B cell (primary cell): ENCODE measurements around the gene LSM14A. TPM values are rescaled to one million over a fixed set of nuclear protein-coding genes. Genes with fewer than 3 reads are reported as not detected.

Experiments used
- ATAC-seq: fragments of 200-7000 bp; cut with Tn5 transposase; one replicate; pipeline ENCODE4 v1.10.0; 2021; ENCODE audit warnings: low read depth, mild to moderate bottlenecking, moderate number of reproducible peaks, moderate library complexity
- CTCF ChIA-PET: fragments of 350-600 bp; sonication (Branson Sonifier 250); formaldehyde crosslinking; loops from one replicate; lab custom pipeline; 2021; ENCODE audit warnings: antibody characterized with exemption, inconsistent platforms; lab: Charles Lee
- POLR2A ChIA-PET: fragments of 350-600 bp; sonication (Branson Sonifier 250); formaldehyde crosslinking; loops from one replicate; lab custom pipeline; 2021; ENCODE audit warnings: antibody characterized with exemption; lab: Charles Lee
- DNase-seq: peaks from one replicate; pipeline ENCODE4 v3.0.0; 2013
- H2AFZ ChIP-seq: 2 replicates; pipeline ENCODE4 v1.6.1; 2012; ENCODE audit warnings: mild to moderate bottlenecking, low read depth, low read length; ENCODE audit not compliant: insufficient read depth, poor library complexity, severe bottlenecking
- H3K27ac ChIP-seq, 2 donors: 1 replicate in 1 of 2; 2 replicates in 1 of 2; pipeline ENCODE4 v1.5.1; 2012 to 2013; ENCODE audit warnings: low read length in 2 of 2, mild to moderate bottlenecking in 2 of 2, moderate library complexity in 1 of 2
- H3K27me3 ChIP-seq, 4 experiments: fragments of 200-600 bp in 1 of 4; sonication (generic) in 1 of 4; replicated peaks in 1 of 4; 1 replicate in 2 of 4; 2 replicates in 2 of 4; pipeline versions ENCODE4 v1.6.1 to v1.7.0; 2013 to 2016; ENCODE audit warnings: low read length in 3 of 4, mild to moderate bottlenecking in 2 of 4, mixed read lengths in 1 of 4, moderate library complexity in 1 of 4; ENCODE audit not compliant: insufficient read depth in 4 of 4, control insufficient read depth in 3 of 4; ENCODE audit errors: control extremely low read depth in 1 of 4
- H3K36me3 ChIP-seq, 2 experiments: replicated peaks in 1 of 2; 1 replicate in 1 of 2; 2 replicates in 1 of 2; pipeline versions ENCODE4 v1.6.1 to v1.7.1; 2013; ENCODE audit warnings: low read length in 1 of 2; ENCODE audit not compliant: insufficient read depth in 2 of 2, control insufficient read depth in 1 of 2; ENCODE audit errors: control extremely low read depth in 1 of 2, extremely low read depth in 1 of 2
- H3K4me1 ChIP-seq, 2 donors: fragments of 200-600 bp in 1 of 2; sonication (generic) in 1 of 2; 1 replicate in 1 of 2; 2 replicates in 1 of 2; pipeline versions ENCODE4 v1.5.1 to v1.6.1; 2013 to 2017; ENCODE audit warnings: low read length in 2 of 2; ENCODE audit not compliant: control insufficient read depth in 2 of 2, insufficient read depth in 2 of 2
- H3K4me2 ChIP-seq: replicated peaks from 2 replicates; pipeline ENCODE3; 2012; ENCODE audit warnings: mild to moderate bottlenecking, low read depth, low read length; ENCODE audit not compliant: poor library complexity, severe bottlenecking
- H3K4me3 ChIP-seq, 5 experiments: fragments of 200-600 bp in 1 of 5; sonication (generic) in 1 of 5; 1 replicate in 3 of 5; 2 replicates in 2 of 5; pipeline versions ENCODE4 v1.5.1 to v1.7.0; 2011 to 2016; ENCODE audit warnings: low read length in 4 of 5, mild to moderate bottlenecking in 4 of 5, low read depth in 2 of 5, control low read depth in 1 of 5, moderate library complexity in 1 of 5; ENCODE audit not compliant: insufficient read depth in 1 of 5; ENCODE audit errors: control extremely low read depth in 1 of 5, extremely low read depth in 1 of 5
- H3K79me2 ChIP-seq: fragments of 200-600 bp; sonication (generic); one replicate; pipeline ENCODE4 v1.6.0; 2016; ENCODE audit warnings: low read length; ENCODE audit not compliant: control insufficient read depth, insufficient read depth
- H3K9ac ChIP-seq: fragments of 200-600 bp; sonication (generic); 2 replicates; pipeline ENCODE4 v1.6.1; 2017; ENCODE audit warnings: mild to moderate bottlenecking, low read length, moderate library complexity
- H3K9me3 ChIP-seq, 3 donors: one replicate each; pipeline versions ENCODE4 v1.6.1 to v1.7.1; 2013; ENCODE audit warnings: low read length in 2 of 3; ENCODE audit not compliant: control insufficient read depth in 2 of 3, insufficient read depth in 1 of 3; ENCODE audit errors: control extremely low read depth in 1 of 3
- H4K20me1 ChIP-seq: 2 replicates; pipeline ENCODE4 v1.6.0; 2012; ENCODE audit warnings: mild to moderate bottlenecking, low read length; ENCODE audit not compliant: insufficient read depth, control insufficient read depth, poor library complexity, severe bottlenecking
- H3K27ac Mint-ChIP-seq: one replicate; pipeline ENCODE4 v1.8.0; 2021; ENCODE audit warnings: mixed read lengths
- H3K27me3 Mint-ChIP-seq: one replicate; pipeline ENCODE4 v1.8.0; 2021; ENCODE audit warnings: mixed read lengths
- H3K4me1 Mint-ChIP-seq: one replicate; pipeline ENCODE4 v1.8.0; 2021; ENCODE audit warnings: mixed read lengths
- H3K4me3 Mint-ChIP-seq: one replicate; pipeline ENCODE4 v1.8.0; 2021; ENCODE audit warnings: mixed read lengths
- H3K9me3 Mint-ChIP-seq: one replicate; pipeline ENCODE4 v1.8.0; 2022; ENCODE audit warnings: mixed read lengths; ENCODE audit not compliant: insufficient read depth
- EZH2 ChIP-seq: IDR thresholded peaks from 2 replicates; pipeline ENCODE4 v1.6.1; 2012; ENCODE audit warnings: borderline replicate concordance, low read depth, mild to moderate bottlenecking, moderate library complexity, low read length; ENCODE audit not compliant: insufficient read depth, poor library complexity, severe bottlenecking
- WGBS: methylation state at CpG from one replicate; pipeline ENCODE4 v1.1.5; 2013; ENCODE audit warnings: missing lambda C conversion rate; ENCODE audit not compliant: insufficient coverage; 5-methylcytosine and 5-hydroxymethylcytosine counted together
- intact Hi-C: fragments of 100-400 bp; cut with micrococcal nuclease; formaldehyde crosslinking; loops from one replicate; pipeline ENCODE4 v1.10.0; 2022
- polyA plus RNA-seq: library from polyadenylated mRNA; depleted of rRNA; stranded (reverse); fragments of >200 nt; gene quantifications from 2 replicates; pipeline ENCODE4 v1.2.3, GENCODE V29; 2012
- total RNA-seq, 2 donors: library from RNA; stranded (reverse); fragments of 120-200 nt in 1 of 2; gene quantifications; 1 replicate in 1 of 2; 2 replicates in 1 of 2; pipeline versions ENCODE4 v1.2.3 to v1.2.4, GENCODE V29; 2013 to 2022
- TF ChIP-seq, protein P1 (sequence below): fragments of 200-600 bp; IDR thresholded peaks from one replicate; pipeline ENCODE4 v1.8.0; 2022; ENCODE audit warnings: antibody characterized with exemption, mild to moderate bottlenecking

Gene LSM14A
- total and polyA plus RNA-seq, 2 donors (not counting 1 experiment from before 2014, with no cell fraction given) = 90.7 to 163 TPM

DNA sequence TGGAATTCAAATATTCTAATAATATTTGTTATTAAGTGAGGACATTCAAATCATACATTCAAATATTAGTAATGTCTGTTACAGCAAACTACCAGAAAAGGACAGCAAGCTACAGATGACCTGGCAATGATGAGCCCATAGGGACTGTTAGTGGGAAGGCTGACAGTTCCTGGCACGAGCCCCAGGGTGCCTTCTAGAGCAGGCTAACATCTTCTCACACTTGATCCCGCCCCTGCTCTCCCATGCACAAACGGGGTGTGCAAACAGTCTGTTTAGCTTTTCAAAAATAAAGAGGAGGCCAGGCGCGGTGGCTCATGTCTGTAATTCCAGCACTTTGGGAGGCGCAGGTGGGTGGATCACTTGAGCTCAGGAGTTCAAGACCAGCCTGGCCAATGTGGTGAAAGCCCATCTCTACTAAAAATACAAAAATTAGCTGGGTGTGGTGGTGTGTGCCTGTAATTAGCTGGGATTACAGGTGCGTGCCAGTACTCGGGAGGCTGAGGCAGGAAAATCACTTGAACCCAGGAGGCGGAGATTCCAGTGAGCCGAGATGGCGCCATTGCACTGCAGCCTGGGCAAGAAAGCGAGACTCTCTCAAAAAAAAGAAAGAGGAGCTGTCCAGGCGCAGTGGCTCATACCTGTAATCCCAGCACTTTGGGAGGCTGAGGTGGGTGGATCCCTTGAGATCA is 72.5 kb downstream of the LSM14A start:
- no peak overlapping the region for H3K9ac ChIP-seq
- no peak overlapping the region for H3K4me3 ChIP-seq
- no peaks in the 10 kb centered on the region for H3K9me3 ChIP-seq
- ChIA-PET POLR2A (no interaction called here), CTCF (interaction anchor here (0.9 kb wide), 3 partner anchors 91 to 93 kb away, joined by 3 to 4 read pairs (median 3); no protein-coding TSS in a partner anchor)
- H3K4me1 ChIP-seq = no peaks in the 10 kb centered on the region
- Mint-ChIP-seq H3K27ac (no peak overlapping the region), H3K9me3 (no peaks in the 10 kb centered on the region), H3K27me3 (no peaks in the 10 kb centered on the region), H3K4me3 (no peak overlapping the region), H3K4me1 (peaks cover 3% of the 10 kb centered on the region)
- H4K20me1 ChIP-seq = no peaks in the 10 kb centered on the region
- H3K27ac ChIP-seq = no peak overlapping the region
- ATAC-seq (no peak), DNase-seq (no peak)
- no peaks in the 10 kb centered on the region for H3K79me2 ChIP-seq
- no peak overlapping the region for H3K4me2 ChIP-seq
- TF ChIP-seq, protein P1, sequence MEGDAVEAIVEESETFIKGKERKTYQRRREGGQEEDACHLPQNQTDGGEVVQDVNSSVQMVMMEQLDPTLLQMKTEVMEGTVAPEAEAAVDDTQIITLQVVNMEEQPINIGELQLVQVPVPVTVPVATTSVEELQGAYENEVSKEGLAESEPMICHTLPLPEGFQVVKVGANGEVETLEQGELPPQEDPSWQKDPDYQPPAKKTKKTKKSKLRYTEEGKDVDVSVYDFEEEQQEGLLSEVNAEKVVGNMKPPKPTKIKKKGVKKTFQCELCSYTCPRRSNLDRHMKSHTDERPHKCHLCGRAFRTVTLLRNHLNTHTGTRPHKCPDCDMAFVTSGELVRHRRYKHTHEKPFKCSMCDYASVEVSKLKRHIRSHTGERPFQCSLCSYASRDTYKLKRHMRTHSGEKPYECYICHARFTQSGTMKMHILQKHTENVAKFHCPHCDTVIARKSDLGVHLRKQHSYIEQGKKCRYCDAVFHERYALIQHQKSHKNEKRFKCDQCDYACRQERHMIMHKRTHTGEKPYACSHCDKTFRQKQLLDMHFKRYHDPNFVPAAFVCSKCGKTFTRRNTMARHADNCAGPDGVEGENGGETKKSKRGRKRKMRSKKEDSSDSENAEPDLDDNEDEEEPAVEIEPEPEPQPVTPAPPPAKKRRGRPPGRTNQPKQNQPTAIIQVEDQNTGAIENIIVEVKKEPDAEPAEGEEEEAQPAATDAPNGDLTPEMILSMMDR = no peak
- no peak for TF ChIP-seq EZH2
- H3K27me3 ChIP-seq = no peaks in the 10 kb centered on the region
- H2AFZ ChIP-seq = no peak overlapping the region
- WGBS = 100% methylated on average over 4 of the region's 13 CpGs
- intact Hi-C loops = no loop called here
- H3K36me3 ChIP-seq = no peaks in the 10 kb centered on the region

DNA sequence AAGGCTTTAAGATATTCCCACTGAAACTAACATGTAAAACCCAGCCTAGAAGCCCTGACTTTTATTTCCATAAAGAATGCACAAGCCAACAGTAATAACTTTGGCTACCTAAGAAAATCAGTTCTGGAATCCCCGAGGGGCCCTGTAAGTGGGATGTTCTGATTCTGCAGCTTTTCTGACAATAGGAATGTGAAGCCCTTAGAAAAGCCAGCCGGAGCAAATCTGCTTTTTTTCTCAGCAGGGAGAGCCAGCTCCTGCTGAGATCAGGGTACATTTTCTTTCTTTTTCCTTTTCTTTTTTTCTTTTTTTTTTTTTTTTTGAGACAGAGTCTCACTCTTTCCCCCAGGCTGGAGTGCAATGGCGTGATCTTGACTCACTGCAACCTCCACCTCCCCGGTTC is 74.0 kb downstream of the LSM14A start:
- no peaks in the 10 kb centered on the region for H3K79me2 ChIP-seq
- H3K4me2 ChIP-seq = no peak overlapping the region
- H3K27ac ChIP-seq = no peak overlapping the region
- TF ChIP-seq, protein P1 = no peak
- TF ChIP-seq EZH2 = no peak
- no CpG with 5 or more reads among the region's 4 CpGs for WGBS
- H2AFZ ChIP-seq = no peak overlapping the region
- H3K36me3 ChIP-seq = no peaks in the 10 kb centered on the region
- H3K4me1 ChIP-seq = no peaks in the 10 kb centered on the region
- H3K4me3 Mint-ChIP-seq = no peak overlapping the region
- POLR2A ChIA-PET = no interaction called here
- peaks cover 3% of the 10 kb centered on the region for H3K4me1 Mint-ChIP-seq
- CTCF ChIA-PET = interaction anchor here (0.7 kb wide), 1 partner anchor 100 kb away, joined by 3 read pairs; no protein-coding TSS in a partner anchor
- no peaks in the 10 kb centered on the region for H3K27me3 ChIP-seq
- H3K27ac Mint-ChIP-seq = no peak overlapping the region
- no peaks in the 10 kb centered on the region for H3K27me3 Mint-ChIP-seq
- H4K20me1 ChIP-seq = no peaks in the 10 kb centered on the region
- no peaks in the 10 kb centered on the region for H3K9me3 Mint-ChIP-seq
- DNase-seq (no peak), ATAC-seq (no peak)
- H3K4me3 ChIP-seq = no peak overlapping the region
- H3K9ac ChIP-seq = no peak overlapping the region
- intact Hi-C loops = no loop called here
- H3K9me3 ChIP-seq = no peaks in the 10 kb centered on the region
